Measurements from ENCODE around the gene SLC35A4.

DNA sequence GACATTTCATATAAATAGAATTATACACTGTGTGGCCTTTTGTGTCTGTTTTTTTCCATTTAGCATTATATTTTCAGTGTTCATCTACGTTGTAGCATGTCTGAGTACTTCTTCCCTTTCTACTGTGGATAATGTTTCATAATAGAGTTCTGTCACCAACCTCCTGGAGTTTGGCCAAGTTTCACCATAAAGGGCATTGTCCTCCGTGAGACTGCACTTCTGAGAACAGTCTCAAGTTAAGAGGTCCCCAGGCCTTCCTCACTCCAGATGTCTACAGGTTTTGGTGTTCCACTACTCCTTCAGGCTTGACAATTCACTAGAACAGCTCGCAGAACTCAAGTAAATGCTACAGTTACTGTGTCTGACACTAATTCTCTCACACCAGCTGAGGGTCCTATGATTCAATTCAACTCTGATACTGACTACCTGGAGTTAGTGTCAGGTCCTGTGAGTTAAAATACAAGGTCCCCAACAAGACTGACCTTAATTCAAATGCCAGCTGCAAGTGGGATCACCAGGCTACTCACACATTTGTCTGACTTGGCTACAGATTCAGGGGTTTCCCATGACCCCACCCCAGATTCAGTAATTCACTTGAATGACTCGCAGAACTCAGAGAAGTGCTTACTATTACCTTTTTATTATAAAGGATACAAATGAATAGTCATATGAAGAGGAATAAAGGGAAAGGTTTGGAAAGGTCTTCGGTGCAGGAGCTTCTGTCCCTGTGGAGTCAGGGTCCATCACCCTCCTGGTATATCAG lies 31.1 kb downstream of the SLC35A4 start:
- TF ChIP-seq, protein P1, sequence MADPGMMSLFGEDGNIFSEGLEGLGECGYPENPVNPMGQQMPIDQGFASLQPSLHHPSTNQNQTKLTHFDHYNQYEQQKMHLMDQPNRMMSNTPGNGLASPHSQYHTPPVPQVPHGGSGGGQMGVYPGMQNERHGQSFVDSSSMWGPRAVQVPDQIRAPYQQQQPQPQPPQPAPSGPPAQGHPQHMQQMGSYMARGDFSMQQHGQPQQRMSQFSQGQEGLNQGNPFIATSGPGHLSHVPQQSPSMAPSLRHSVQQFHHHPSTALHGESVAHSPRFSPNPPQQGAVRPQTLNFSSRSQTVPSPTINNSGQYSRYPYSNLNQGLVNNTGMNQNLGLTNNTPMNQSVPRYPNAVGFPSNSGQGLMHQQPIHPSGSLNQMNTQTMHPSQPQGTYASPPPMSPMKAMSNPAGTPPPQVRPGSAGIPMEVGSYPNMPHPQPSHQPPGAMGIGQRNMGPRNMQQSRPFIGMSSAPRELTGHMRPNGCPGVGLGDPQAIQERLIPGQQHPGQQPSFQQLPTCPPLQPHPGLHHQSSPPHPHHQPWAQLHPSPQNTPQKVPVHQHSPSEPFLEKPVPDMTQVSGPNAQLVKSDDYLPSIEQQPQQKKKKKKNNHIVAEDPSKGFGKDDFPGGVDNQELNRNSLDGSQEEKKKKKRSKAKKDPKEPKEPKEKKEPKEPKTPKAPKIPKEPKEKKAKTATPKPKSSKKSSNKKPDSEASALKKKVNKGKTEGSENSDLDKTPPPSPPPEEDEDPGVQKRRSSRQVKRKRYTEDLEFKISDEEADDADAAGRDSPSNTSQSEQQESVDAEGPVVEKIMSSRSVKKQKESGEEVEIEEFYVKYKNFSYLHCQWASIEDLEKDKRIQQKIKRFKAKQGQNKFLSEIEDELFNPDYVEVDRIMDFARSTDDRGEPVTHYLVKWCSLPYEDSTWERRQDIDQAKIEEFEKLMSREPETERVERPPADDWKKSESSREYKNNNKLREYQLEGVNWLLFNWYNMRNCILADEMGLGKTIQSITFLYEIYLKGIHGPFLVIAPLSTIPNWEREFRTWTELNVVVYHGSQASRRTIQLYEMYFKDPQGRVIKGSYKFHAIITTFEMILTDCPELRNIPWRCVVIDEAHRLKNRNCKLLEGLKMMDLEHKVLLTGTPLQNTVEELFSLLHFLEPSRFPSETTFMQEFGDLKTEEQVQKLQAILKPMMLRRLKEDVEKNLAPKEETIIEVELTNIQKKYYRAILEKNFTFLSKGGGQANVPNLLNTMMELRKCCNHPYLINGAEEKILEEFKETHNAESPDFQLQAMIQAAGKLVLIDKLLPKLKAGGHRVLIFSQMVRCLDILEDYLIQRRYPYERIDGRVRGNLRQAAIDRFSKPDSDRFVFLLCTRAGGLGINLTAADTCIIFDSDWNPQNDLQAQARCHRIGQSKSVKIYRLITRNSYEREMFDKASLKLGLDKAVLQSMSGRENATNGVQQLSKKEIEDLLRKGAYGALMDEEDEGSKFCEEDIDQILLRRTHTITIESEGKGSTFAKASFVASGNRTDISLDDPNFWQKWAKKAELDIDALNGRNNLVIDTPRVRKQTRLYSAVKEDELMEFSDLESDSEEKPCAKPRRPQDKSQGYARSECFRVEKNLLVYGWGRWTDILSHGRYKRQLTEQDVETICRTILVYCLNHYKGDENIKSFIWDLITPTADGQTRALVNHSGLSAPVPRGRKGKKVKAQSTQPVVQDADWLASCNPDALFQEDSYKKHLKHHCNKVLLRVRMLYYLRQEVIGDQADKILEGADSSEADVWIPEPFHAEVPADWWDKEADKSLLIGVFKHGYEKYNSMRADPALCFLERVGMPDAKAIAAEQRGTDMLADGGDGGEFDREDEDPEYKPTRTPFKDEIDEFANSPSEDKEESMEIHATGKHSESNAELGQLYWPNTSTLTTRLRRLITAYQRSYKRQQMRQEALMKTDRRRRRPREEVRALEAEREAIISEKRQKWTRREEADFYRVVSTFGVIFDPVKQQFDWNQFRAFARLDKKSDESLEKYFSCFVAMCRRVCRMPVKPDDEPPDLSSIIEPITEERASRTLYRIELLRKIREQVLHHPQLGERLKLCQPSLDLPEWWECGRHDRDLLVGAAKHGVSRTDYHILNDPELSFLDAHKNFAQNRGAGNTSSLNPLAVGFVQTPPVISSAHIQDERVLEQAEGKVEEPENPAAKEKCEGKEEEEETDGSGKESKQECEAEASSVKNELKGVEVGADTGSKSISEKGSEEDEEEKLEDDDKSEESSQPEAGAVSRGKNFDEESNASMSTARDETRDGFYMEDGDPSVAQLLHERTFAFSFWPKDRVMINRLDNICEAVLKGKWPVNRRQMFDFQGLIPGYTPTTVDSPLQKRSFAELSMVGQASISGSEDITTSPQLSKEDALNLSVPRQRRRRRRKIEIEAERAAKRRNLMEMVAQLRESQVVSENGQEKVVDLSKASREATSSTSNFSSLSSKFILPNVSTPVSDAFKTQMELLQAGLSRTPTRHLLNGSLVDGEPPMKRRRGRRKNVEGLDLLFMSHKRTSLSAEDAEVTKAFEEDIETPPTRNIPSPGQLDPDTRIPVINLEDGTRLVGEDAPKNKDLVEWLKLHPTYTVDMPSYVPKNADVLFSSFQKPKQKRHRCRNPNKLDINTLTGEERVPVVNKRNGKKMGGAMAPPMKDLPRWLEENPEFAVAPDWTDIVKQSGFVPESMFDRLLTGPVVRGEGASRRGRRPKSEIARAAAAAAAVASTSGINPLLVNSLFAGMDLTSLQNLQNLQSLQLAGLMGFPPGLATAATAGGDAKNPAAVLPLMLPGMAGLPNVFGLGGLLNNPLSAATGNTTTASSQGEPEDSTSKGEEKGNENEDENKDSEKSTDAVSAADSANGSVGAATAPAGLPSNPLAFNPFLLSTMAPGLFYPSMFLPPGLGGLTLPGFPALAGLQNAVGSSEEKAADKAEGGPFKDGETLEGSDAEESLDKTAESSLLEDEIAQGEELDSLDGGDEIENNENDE (IDR thresholded peaks at IDR 0.05; ENCODE audit: insufficient replicate concordance, low read length), result no peak
- TF ChIP-seq, protein P2, sequence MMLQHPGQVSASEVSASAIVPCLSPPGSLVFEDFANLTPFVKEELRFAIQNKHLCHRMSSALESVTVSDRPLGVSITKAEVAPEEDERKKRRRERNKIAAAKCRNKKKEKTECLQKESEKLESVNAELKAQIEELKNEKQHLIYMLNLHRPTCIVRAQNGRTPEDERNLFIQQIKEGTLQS (IDR thresholded peaks at IDR 0.05; ENCODE audit: insufficient read depth, low read depth, low read length), result no peak
- TF ChIP-seq, protein P3, sequence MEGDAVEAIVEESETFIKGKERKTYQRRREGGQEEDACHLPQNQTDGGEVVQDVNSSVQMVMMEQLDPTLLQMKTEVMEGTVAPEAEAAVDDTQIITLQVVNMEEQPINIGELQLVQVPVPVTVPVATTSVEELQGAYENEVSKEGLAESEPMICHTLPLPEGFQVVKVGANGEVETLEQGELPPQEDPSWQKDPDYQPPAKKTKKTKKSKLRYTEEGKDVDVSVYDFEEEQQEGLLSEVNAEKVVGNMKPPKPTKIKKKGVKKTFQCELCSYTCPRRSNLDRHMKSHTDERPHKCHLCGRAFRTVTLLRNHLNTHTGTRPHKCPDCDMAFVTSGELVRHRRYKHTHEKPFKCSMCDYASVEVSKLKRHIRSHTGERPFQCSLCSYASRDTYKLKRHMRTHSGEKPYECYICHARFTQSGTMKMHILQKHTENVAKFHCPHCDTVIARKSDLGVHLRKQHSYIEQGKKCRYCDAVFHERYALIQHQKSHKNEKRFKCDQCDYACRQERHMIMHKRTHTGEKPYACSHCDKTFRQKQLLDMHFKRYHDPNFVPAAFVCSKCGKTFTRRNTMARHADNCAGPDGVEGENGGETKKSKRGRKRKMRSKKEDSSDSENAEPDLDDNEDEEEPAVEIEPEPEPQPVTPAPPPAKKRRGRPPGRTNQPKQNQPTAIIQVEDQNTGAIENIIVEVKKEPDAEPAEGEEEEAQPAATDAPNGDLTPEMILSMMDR (IDR thresholded peaks at IDR 0.05; ENCODE audit: control extremely low read depth in 1 of 3, insufficient read depth in 1 of 3, low read depth in 1 of 3, low read length in 3 of 3), result no peak
- no peak for TF ChIP-seq POLR2AphosphoS5 (IDR thresholded peaks at IDR 0.05; ENCODE audit: low read depth, low read length)
- TF ChIP-seq SIN3A (conservative IDR thresholded peaks at IDR 0.05 in 1 of 2, IDR thresholded peaks at IDR 0.05 in 1 of 2; ENCODE audit: low read depth in 1 of 2, low read length in 2 of 2), result no peak
- TF ChIP-seq EGR1 (IDR thresholded peaks at IDR 0.05; ENCODE audit: borderline replicate concordance, low read depth, low read length), result no peak
- TF ChIP-seq CEBPB (IDR thresholded peaks at IDR 0.05; ENCODE audit: low read depth, low read length), result no peak
